Skin epidermis (tissue), 12 donors: ENCODE measurements around the gene TFCP2L1.

Experiments
- H3K27ac ChIP-seq, 21 experiments: fragments of 200-600 bp; sonication (generic) in 11 of 21; one replicate each; pipeline ENCODE4 v1.5.0; 2020; ENCODE audit warnings: mild to moderate bottlenecking in 3 of 21, inconsistent platforms in 2 of 21, moderate library complexity in 2 of 21
- H3K4me3 ChIP-seq, 7 experiments: fragments of 200-600 bp; sonication (generic) in 2 of 7; one replicate each; pipeline ENCODE4 v1.5.0; 2020; ENCODE audit warnings: inconsistent platforms in 2 of 7, mild to moderate bottlenecking in 2 of 7, moderate library complexity in 1 of 7

The TFCP2L1 gene

GRCh38 chr2:121202541-121203310 lies 82.3 kb downstream of the TFCP2L1 start:
- no peak overlapping the region for H3K27ac ChIP-seq
- no peak overlapping the region for H3K4me3 ChIP-seq

DNA sequence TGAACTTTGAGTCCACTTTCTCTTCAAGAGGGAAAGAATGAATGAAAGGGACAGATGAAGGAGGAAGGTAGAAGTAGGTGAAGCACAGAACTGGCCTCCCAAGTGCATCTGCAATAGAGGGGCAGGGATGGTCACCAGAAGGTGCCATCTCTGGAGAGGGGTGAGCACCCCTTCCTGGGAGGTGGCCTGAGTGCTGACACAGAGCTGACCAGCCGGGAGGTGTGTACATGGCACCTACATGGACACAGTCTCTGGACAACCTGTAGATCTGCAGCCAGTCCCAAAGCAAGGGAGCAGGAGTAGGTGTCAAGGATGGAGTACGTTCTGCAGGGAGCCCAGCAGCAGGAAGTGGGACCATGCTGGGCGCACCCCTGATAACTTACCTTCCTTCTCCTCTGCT lies 83.2 kb downstream of the TFCP2L1 start:
- H3K4me3 ChIP-seq, result no peak overlapping the region
- no peak overlapping the region for H3K27ac ChIP-seq

DNA sequence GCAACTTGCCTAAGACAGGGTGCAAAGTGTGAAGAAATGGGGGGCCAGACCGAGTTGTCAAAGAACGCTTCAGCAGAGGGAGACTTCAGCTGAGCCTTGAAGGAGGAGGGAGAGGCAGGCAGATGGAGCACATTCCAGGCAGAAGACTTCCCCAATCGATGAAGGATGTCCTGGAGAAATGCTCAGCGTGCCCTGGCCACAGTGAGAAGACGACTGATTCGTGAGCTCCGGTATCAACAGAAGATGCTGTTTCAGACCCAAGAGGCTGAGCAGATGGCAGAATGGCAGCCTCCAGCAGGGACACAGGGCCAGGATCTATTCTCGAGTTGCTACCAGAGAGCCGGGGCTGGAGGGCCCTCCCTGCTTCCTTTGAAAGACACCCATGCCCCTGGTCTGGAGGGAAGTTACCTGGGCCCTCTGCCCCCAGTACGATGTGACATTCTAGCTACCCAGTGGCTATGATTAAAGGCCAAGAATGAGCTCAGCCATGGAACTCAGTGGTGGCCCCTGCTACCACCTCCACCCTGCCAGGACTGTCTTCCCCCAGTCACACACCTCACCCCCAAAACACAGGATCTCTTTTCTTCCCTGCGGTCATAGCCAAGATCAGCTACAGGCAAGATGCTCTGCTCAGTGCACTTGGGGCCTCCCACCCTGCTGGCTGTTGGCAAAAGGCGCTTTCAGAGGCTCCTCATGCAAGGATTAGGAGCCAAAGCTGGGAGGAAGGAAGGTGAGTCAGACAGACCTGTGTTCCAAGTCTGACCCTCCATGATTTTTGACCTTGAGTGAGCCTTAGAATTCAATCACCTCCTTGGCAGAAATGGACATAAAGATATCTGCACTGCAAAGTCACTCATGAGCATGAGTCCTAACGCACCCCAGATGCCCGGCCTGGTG lies 84.3 kb downstream of the TFCP2L1 start:
- no peak overlapping the region for H3K4me3 ChIP-seq
- H3K27ac ChIP-seq, result no peak overlapping the region

- Histone ChIP-seq H3K4me3 (no peak overlapping the region), H3K27ac (no peak overlapping the region)
These were observed 85.0 kb downstream of the TFCP2L1 start for GRCh38 chr2:121200011-121200347.

DNA sequence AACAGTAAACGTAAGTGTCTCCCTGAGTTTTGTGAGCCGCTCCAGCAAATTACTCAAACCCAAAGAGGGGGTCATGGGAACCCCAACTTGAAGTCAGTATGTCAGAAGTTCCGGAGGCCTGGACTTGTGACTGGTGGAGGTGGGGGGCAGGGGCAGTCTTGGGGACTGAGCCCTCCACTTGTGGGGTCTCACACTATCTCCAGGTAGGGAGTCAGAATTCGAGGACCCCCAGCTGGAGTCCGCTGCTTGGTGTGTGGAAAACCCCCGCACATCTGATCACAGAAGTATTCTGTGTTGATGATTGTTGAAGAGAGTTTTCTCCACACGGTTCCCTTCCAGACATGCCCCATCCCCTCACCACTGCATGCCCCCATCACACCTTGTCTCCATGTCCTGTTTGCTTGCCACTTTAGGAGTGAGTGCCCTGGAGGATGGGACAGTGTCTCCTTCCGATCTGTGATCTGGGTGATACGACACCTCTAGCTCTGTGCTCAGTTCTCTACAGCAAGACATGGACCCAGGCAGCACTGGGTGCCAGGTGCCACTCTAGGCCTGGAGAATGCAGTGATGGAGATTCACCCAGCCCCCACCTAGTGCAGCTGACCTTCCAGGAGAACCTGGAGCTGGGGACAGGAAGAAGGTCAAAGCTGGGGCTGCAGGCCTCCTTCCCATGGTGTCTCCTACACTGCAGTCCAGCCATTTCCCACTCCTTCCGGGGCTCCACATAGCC lies 85.6 kb downstream of the TFCP2L1 start:
- Histone ChIP-seq H3K4me3 (no peak overlapping the region), H3K27ac (no peak overlapping the region)

- Histone ChIP-seq H3K4me3 (no peak overlapping the region), H3K27ac (peak overlapping the region in 20 of 21 experiments; percentile 14 to 91 (median 79))
These were observed 87.5 kb downstream of the TFCP2L1 start for GRCh38 chr2:121197369-121198091.

DNA sequence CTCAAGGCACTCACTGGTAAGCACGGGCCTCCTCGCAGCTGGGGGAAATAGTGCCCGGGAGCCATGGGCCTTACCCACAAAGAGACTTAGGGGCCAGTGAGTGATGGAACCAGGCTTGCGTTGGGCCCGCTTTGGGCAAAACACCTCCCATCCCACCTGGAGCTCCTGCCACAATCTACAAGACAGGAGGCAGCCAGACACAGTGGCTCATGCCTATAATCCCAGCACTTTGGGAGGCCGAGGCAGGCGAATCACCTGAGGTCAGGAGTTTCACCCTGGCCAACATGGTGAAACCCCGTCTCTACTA lies 88.2 kb downstream of the TFCP2L1 start:
- H3K4me3 ChIP-seq, result no peak overlapping the region
- H3K27ac ChIP-seq, result peak overlapping the region in 20 of 21 experiments; percentile 9 to 91 (median 72)

DNA sequence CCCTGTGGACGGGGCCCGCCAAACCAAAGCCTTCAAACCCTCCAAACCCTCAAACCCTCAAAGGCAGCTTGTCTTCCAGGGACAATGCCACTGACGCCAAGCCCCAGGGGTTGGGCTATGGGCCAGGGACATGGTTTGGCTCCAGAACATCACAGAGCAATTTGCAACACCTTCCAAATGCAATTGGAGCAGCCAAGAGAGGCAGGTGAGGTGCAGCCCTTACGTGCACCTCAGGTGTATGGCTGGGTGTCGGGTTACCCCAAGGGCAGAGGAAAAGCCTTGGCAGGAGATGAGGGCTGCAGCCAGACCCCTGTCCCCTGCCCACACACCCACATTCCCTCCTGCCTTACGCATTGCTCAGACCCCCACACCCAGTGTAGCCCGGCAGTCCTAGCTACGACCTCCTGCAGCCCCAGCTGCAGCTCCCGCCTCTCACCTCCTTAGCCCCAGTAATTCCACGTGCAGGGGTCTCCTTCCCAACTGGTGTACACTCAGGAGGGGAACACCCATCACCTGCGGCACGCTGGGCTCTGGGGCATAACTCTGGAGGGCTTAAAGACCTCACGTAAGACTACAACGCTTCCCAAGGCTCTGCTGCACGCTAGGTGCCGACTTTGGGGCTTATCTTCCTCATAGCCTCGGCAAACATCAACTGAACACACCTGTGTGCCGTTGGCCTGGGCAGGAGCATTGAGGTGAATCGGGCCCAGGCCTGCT lies 88.7 kb downstream of the TFCP2L1 start:
- peak overlapping the region in 18 of 21 experiments; percentile 9 to 91 (median 76) for H3K27ac ChIP-seq
- H3K4me3 ChIP-seq, result no peak overlapping the region

DNA sequence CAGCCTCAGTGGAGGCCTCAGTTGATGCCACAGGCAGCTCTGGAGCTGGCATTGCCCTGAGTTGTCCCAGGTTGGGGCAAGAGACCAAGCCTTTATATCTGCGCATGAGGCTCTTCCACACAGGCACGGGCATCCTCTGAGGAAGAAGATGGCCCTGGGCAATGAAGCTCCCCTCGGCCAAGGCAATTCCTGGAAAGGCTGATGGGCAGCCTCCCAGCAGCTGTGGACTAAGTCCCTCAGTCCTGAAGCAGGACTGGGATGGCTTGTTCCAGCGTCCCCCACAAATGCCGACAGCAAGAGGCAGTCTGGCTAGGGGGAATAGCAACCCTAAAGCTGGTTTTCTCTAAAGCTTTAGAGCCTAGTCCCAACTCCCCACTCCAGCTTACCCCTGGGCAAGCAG lies 90.0 kb downstream of the TFCP2L1 start:
- Histone ChIP-seq H3K27ac (no peak overlapping the region), H3K4me3 (no peak overlapping the region)

DNA sequence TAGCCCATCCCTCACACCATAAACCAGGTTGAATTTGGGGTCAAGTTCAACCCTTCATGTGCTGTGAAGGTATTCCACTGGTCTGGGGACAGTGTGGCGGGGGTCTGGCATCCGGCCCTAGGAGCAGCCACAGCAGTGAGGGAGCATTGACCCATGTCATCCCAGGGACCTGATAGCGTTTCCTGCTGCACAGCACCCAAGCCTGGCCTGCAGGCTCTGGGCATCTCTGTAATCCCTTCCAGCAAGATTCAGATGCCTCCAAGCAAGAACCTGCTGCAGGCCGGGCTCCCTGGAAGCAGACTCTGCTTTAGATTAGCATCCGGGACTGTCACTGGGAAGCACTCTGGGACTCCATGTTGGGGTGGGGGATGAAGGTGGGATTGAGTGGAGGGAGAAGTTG lies 90.4 kb downstream of the TFCP2L1 start:
- Histone ChIP-seq H3K27ac (no peak overlapping the region), H3K4me3 (no peak overlapping the region)

GRCh38 chr2:121193185-121193584 lies 91.8 kb downstream of the TFCP2L1 start:
- no peak overlapping the region for H3K27ac ChIP-seq
- H3K4me3 ChIP-seq, result no peak overlapping the region

DNA sequence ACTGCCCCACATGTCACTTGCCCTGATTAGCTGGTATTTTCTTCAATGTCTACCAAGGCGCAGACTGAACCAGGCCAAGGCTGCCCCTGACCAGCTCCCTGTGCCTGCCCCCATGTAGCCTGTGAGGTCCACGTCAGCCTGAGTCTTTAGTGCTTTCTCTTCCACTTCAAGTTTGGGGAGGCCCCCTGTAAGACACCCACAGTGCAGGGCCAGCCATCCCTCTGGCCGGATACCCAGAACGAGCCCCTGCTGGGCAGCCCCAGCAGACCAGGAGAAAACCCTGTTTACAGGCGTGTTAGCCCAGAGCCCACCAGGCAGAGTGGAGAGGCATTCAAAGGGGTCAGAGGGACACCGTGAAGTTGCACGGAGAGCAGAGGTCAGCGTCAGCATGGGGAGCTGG lies 92.4 kb downstream of the TFCP2L1 start:
- Histone ChIP-seq H3K27ac (no peak overlapping the region), H3K4me3 (no peak overlapping the region)

GRCh38 chr2:121191191-121192170 lies 93.5 kb downstream of the TFCP2L1 start:
- H3K27ac ChIP-seq, result no peak overlapping the region
- H3K4me3 ChIP-seq, result no peak overlapping the region

DNA sequence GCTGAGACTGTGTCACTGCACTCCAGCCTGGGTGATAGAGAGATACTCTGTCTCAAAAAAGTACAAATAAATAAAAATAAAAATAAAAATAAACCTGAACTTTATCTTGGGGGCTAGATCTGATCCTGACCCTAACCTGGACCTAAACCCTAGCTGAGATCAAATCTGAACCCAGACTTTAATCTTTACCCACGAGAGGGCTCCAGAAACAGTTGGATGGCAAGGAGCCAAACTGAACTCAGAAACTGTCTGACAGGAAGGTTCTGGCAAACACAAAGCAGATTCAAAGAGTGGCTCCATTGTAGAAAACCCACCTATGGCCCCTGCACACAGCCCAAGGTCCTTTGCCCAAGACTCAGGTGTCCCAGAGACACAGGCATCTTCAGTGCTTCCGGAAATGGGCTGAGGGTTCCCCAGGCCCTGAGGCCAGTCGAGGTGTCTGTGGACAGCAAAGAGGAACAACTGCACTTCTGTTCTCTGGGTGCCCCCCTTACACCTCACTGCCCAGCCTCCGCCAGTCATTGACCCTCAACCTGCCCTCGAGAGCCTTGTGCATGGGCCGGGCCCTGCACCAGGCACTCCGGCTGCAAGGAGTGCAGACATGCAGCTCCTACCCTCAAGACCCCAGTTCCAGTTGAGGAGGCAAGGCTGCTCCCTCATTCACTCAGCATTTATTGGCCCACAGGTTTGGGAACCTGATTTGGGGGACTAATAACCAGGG lies 95.2 kb downstream of the TFCP2L1 start:
- no peak overlapping the region for H3K4me3 ChIP-seq

GRCh38 chr2:121189011-121189410 lies 96.0 kb downstream of the TFCP2L1 start:
- no peak overlapping the region for H3K4me3 ChIP-seq
- no peak overlapping the region for H3K27ac ChIP-seq

More for the DNA sequence above, 95.2 kb downstream of the TFCP2L1 start:
- no peak overlapping the region for H3K27ac ChIP-seq

- Histone ChIP-seq H3K4me3 (no peak overlapping the region), H3K27ac (peak overlapping the region in 1 of 21 experiments; percentile 7)
These were observed 97.0 kb downstream of the TFCP2L1 start for GRCh38 chr2:121187982-121188411.

DNA sequence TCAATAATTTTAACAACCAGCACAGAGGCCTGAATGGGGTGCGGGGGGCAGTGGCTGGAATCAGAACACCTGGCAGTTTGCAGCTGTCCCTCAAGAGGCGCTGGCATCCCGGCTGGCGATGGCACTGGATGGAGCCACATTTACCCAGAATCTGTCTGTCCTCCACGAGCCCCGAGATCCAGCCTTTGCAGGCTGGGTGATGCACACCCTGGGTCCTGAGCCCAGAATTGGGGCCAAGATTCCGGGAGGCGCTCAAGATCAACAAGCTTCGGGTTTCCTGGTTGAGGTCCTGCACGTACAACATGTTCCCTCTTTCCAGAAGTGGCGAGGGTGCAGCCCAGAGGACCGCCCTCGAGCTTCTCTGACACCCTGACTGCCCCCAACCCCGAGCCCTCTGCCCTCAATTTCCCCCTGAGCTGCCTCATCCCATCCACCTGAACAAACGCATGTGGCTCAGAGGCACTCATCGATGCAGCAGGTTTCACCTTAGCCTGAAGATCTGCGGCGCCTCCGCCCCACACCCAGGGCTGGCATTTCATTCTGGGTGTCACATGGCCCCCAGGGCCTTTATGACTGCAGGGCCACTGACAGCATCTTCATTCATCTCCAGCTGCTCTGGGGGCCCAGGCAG lies 97.5 kb downstream of the TFCP2L1 start:
- Histone ChIP-seq H3K4me3 (no peak overlapping the region), H3K27ac (peak overlapping the region in 2 of 21 experiments; percentile 16 to 30)
